Measurements from ENCODE around the gene ACTMAP.

The ACTMAP gene

GRCh38 chr19:40726279-40726678, 24.0 kb downstream of the ACTMAP start:
- no peak for TF ChIP-seq BACH2 (CRISPR knock-in tag; IDR thresholded peaks at IDR 0.05; ENCODE audit: borderline replicate concordance)
- TF ChIP-seq OSR1 (CRISPR knock-in tag; IDR thresholded peaks at IDR 0.05): no peak
- TF ChIP-seq GLIS3 (CRISPR knock-in tag; IDR thresholded peaks at IDR 0.05): no peak
- TF ChIP-seq CSRNP3 (CRISPR knock-in tag; IDR thresholded peaks at IDR 0.05): no peak
- TF ChIP-seq PATZ1 (CRISPR knock-in tag; IDR thresholded peaks at IDR 0.05; ENCODE audit: borderline replicate concordance): no peak
- TF ChIP-seq RARB (CRISPR knock-in tag; IDR thresholded peaks at IDR 0.05): no peak
- no peak for TF ChIP-seq ZFP3 (CRISPR knock-in tag; IDR thresholded peaks at IDR 0.05)
- no peak for TF ChIP-seq TOX (CRISPR knock-in tag; IDR thresholded peaks at IDR 0.05; ENCODE audit: borderline replicate concordance)
- no peak for TF ChIP-seq POU6F1 (CRISPR knock-in tag; IDR thresholded peaks at IDR 0.05; ENCODE audit: borderline replicate concordance, low read depth)
- TF ChIP-seq ZNF70 (CRISPR knock-in tag; IDR thresholded peaks at IDR 0.05): no peak
- no peak for TF ChIP-seq ISL1 (CRISPR knock-in tag; IDR thresholded peaks at IDR 0.05)
- no peak for ATAC-seq

GRCh38 chr19:40724855-40725254, 25.4 kb downstream of the ACTMAP start:
- TF ChIP-seq ZC3H10 (CRISPR knock-in tag; IDR thresholded peaks at IDR 0.05): no peak
- no peak for TF ChIP-seq RARB (CRISPR knock-in tag; IDR thresholded peaks at IDR 0.05)
- TF ChIP-seq CSRNP3 (CRISPR knock-in tag; IDR thresholded peaks at IDR 0.05): no peak
- no peak for TF ChIP-seq ZNF565 (CRISPR knock-in tag; conservative IDR thresholded peaks at IDR 0.05; ENCODE audit: low read depth)
- TF ChIP-seq OSR1 (CRISPR knock-in tag; IDR thresholded peaks at IDR 0.05): no peak
- TF ChIP-seq ZFP30 (CRISPR knock-in tag; IDR thresholded peaks at IDR 0.05): no peak
- TF ChIP-seq ZNF70 (CRISPR knock-in tag; IDR thresholded peaks at IDR 0.05): no peak
- no peak for TF ChIP-seq TSHZ2 (CRISPR knock-in tag; IDR thresholded peaks at IDR 0.05)
- TF ChIP-seq TOX (CRISPR knock-in tag; IDR thresholded peaks at IDR 0.05; ENCODE audit: borderline replicate concordance): no peak
- TF ChIP-seq SNAI2 (CRISPR knock-in tag; IDR thresholded peaks at IDR 0.05): no peak
- TF ChIP-seq BACH2 (CRISPR knock-in tag; IDR thresholded peaks at IDR 0.05; ENCODE audit: borderline replicate concordance): no peak
- ATAC-seq: no peak

DNA sequence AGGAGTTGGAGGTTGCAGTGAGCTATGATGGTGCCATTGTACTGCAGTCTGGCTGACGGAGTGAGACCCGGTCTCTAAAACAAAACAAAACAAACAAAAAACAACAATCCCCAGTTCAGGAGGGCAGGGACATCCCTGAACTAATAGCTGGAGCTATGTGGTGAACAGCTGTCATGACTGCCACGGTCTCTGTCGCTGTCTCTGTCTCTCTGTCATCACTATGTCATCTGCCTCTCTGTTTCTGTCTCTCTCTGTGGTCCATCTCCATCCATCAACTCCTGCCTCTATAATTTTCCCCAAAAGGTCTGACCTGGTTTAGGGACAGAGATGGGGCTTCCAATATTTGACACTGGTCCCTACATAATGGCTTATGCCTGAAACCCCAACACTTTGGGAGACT, 26.0 kb downstream of the ACTMAP start:
- no peak for ATAC-seq
- TF ChIP-seq ARNTL (CRISPR knock-in tag; IDR thresholded peaks at IDR 0.05; ENCODE audit: borderline replicate concordance, low read depth): no peak
- TF ChIP-seq ZNF70 (CRISPR knock-in tag; IDR thresholded peaks at IDR 0.05): no peak
- TF ChIP-seq GLIS3 (CRISPR knock-in tag; IDR thresholded peaks at IDR 0.05): no peak
- no peak for TF ChIP-seq CREB5 (CRISPR knock-in tag; IDR thresholded peaks at IDR 0.05; ENCODE audit: low read depth)
- TF ChIP-seq CSDC2 (CRISPR knock-in tag; IDR thresholded peaks at IDR 0.05): no peak
- TF ChIP-seq PATZ1 (CRISPR knock-in tag; IDR thresholded peaks at IDR 0.05; ENCODE audit: borderline replicate concordance): no peak
- TF ChIP-seq ISL1 (CRISPR knock-in tag; IDR thresholded peaks at IDR 0.05): no peak

All from SK-N-SH treated with all-trans-retinoic acid at 6 μM for 48 hours (cell line).